K562 (cell line): Measurements from ENCODE around the gene NLGN4X. TPM values are rescaled to one million over a fixed set of nuclear protein-coding genes. Genes with fewer than 3 reads are reported as not detected.

ENCODE experiments used
- ATAC-seq: fragments of 200-7000 bp; cut with Tn5 transposase; 3 replicates; pipeline ENCODE4 v1.9.1; 2020; ENCODE audit warnings: moderate library complexity
- BruUV-seq: library from RNA; stranded (reverse); fragments of 400-500 nt; replicated peaks from 2 replicates; lab custom pipeline; 2021; lab: Mats Ljungman, UMichigan
- CTCF ChIA-PET: fragments of 300-600 bp; formaldehyde crosslinking; extraction: SDS; loops from one replicate; lab custom pipeline; 2021; ENCODE audit warnings: low intra/inter-chr PET ratio; lab: Yijun Ruan, JAX
- POLR2A ChIA-PET: fragments of 300-600, 350-650 bp; sonication (Branson Sonifier 250); formaldehyde crosslinking; extraction: SDS; loops from one replicate; lab custom pipeline; 2021; ENCODE audit warnings: antibody characterized with exemption, inconsistent platforms; lab: Yijun Ruan, JAX
- DNase-seq, 4 experiments: peaks; one replicate each; pipeline versions ENCODE4 v3.0.0 to v3.0.0-alpha.2; 2011 to 2018; ENCODE audit warnings: low spot score in 3 of 4, mixed read lengths in 3 of 4; ENCODE audit errors: extremely low read depth in 1 of 4
- FAIRE-seq: peaks from 2 replicates; lab custom pipeline; 2011; peaks lifted over from hg19 to GRCh38; lab: Jason Lieb, UNC
- H2AFZ ChIP-seq: 2 replicates; pipeline ENCODE4 v1.6.0; 2011; ENCODE audit warnings: low read depth, low read length, control low read depth, inconsistent platforms
- H3K27ac ChIP-seq: fragments of 200-600 bp; 3 replicates; pipeline ENCODE4 v1.8.0; 2011; ENCODE audit warnings: low read depth, mild to moderate bottlenecking, control low read depth, inconsistent platforms, low read length, moderate library complexity, mixed read lengths; ENCODE audit errors: extremely low read depth
- H3K27me3 ChIP-seq, 2 experiments: fragments of 300-600 bp in 1 of 2; 2 replicates in 1 of 2; 3 replicates in 1 of 2; pipeline versions ENCODE4 v1.6.0 to v1.8.0; 2011; ENCODE audit warnings: inconsistent platforms in 2 of 2, low read length in 2 of 2, mild to moderate bottlenecking in 1 of 2, mixed read lengths in 1 of 2, moderate library complexity in 1 of 2; ENCODE audit not compliant: control insufficient read depth in 2 of 2, insufficient read depth in 2 of 2
- H3K36me3 ChIP-seq: fragments of 300-600 bp; 3 replicates; pipeline ENCODE4 v1.8.0; 2011; ENCODE audit warnings: mild to moderate bottlenecking, low read length, inconsistent platforms; ENCODE audit not compliant: control insufficient read depth, insufficient read depth
- H3K4me1 ChIP-seq, 2 experiments: fragments of 200-600 bp in 1 of 2; replicated peaks in 1 of 2; 2 replicates in 1 of 2; 3 replicates in 1 of 2; pipeline versions ENCODE4 v1.5.1 to v1.8.0; 2011; ENCODE audit warnings: inconsistent platforms in 2 of 2, low read length in 2 of 2, mild to moderate bottlenecking in 1 of 2, mixed read lengths in 1 of 2, moderate library complexity in 1 of 2; ENCODE audit not compliant: control insufficient read depth in 2 of 2, insufficient read depth in 2 of 2
- H3K4me2 ChIP-seq: 2 replicates; pipeline ENCODE4 v1.6.1; 2011; ENCODE audit warnings: low read length, control low read depth, inconsistent platforms, mixed read lengths; ENCODE audit not compliant: insufficient read depth
- H3K4me3 ChIP-seq: fragments of 200-600 bp; sonication (generic), shearing (Covaris generic); 2 replicates; pipeline ENCODE4 v1.5.1; 2016; ENCODE audit warnings: control low read depth, inconsistent platforms
- H3K79me2 ChIP-seq: fragments of 200-600 bp; 3 replicates; pipeline ENCODE4 v1.8.0; 2011; ENCODE audit warnings: low read length, inconsistent platforms; ENCODE audit not compliant: control insufficient read depth, insufficient read depth
- H3K9ac ChIP-seq, 2 experiments: 2 replicates each; pipeline versions ENCODE4 v1.6.0 to v1.6.1; 2011; ENCODE audit warnings: low read depth in 2 of 2, low read length in 2 of 2, control low read depth in 1 of 2, inconsistent platforms in 1 of 2, mild to moderate bottlenecking in 1 of 2, mixed read lengths in 1 of 2; ENCODE audit not compliant: insufficient read depth in 1 of 2
- H3K9me1 ChIP-seq: one replicate; pipeline ENCODE4 v1.6.0; 2011; ENCODE audit warnings: inconsistent platforms, mild to moderate bottlenecking, low read length, moderate library complexity; ENCODE audit not compliant: control insufficient read depth, insufficient read depth
- H3K9me3 ChIP-seq: replicated peaks from 2 replicates; pipeline ENCODE4 v1.5.1; 2011; ENCODE audit warnings: low read depth, low read length, inconsistent platforms; ENCODE audit not compliant: control insufficient read depth, insufficient read depth
- H4K20me1 ChIP-seq: replicated peaks from 2 replicates; pipeline ENCODE4 v1.6.1; 2011; ENCODE audit warnings: low read length, inconsistent platforms, mixed read lengths; ENCODE audit not compliant: control insufficient read depth, insufficient read depth
- REST ChIP-seq, 2 experiments: fragments of 450-650 bp; formaldehyde crosslinking in 1 of 2; IDR thresholded peaks; 2 replicates each; pipeline versions ENCODE4 v1.4.0 to v1.6.1; 2014 to 2020; ENCODE audit warnings: mild to moderate bottlenecking in 2 of 2, borderline replicate concordance in 1 of 2, low read depth in 1 of 2
- WGBS: fragments of 100-300 bp; shearing (Covaris generic); methylation state at CpG from one replicate; pipeline ENCODE4 v1.1.6; 2016; ENCODE audit warnings: low coverage, mixed read lengths; ENCODE audit not compliant: insufficient coverage; ENCODE audit errors: missing lambda C conversion rate; 5-methylcytosine and 5-hydroxymethylcytosine counted together
- in situ Hi-C: fragments of 300-500 bp; cut with MboI; formaldehyde crosslinking; loops from 4 replicates; pipeline ENCODE4 v1.15.0; 2018; ENCODE audit warnings: inconsistent platforms, mixed read lengths
- intact Hi-C: fragments of 100-400 bp; cut with micrococcal nuclease; formaldehyde crosslinking; loops from 2 replicates; pipeline ENCODE4 v1.14.2; 2022
- polyA plus RNA-seq, 8 experiments: library from polyadenylated mRNA; depleted of rRNA in 4 of 8; stranded (reverse) in 5 of 8; unstranded in 3 of 8; fragments of >200 nt; fragmentation: Nextera tagmentation in 2 of 8; fragmentation: Illumina TruSeq in 1 of 8; extraction: Ambion mirVana in 2 of 8; extraction: Trizol in 1 of 8; gene quantifications; 2 replicates each; pipeline versions ENCODE4 v1.2.1 to v1.2.3, GENCODE V29; 2011 to 2014; ENCODE audit warnings: inconsistent platforms in 1 of 8, missing spikeins in 1 of 8
- total RNA-seq, 7 experiments: library from RNA; depleted of rRNA in 6 of 7; stranded (reverse); fragments of >200 nt in 6 of 7; fragmentation: Illumina TruSeq in 2 of 7; extraction: Trizol in 2 of 7; gene quantifications; 2 replicates each; pipeline versions ENCODE4 v1.2.1 to v1.2.3, GENCODE V29; 2011 to 2021; ENCODE audit warnings: low replicate concordance in 1 of 7
- TF ChIP-seq, protein P1 (sequence below): fragments of 450-650 bp; IDR thresholded peaks from 2 replicates; pipeline ENCODE4 v1.6.1; 2016; ENCODE audit warnings: borderline replicate concordance

NLGN4X gene
- total and polyA plus RNA-seq, 9 of the 15 experiments (the other 6 are each of a cell fraction or from before 2014, with no cell fraction given), result 0.07 TPM; not detected in 8

DNA sequence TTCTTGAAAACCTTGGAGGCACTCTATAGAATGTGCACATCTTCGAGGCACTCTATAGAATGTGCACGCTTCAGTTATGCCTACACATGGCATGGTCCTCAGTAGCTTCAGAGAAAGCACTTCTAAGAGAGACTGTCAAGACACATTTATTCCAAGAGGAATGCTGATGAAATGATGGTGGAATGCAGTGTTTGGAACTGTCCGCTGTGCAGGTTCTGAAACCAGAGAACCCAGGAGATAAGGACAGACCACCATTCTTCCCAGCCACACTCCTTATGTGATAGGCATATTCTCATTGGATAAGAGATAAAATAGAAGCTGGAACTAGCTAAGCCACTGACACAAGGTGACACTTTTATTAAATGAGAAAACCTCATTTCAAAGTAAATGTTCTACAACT is 263.3 kb downstream of the NLGN4X start:
- H2AFZ ChIP-seq, result no peak overlapping the region
- DNase-seq, result no peak
- POLR2A ChIA-PET, result no interaction called here
- H3K4me3 ChIP-seq, result no peak overlapping the region
- H3K36me3 ChIP-seq, result no peaks in the 10 kb centered on the region
- H3K27me3 ChIP-seq, result no peaks in the 10 kb centered on the region
- FAIRE-seq, result no peak
- CTCF ChIA-PET, result no interaction called here
- H3K9me1 ChIP-seq, result no peaks in the 10 kb centered on the region
- no TSS peak for BruUV-seq
- TF ChIP-seq REST (IDR thresholded peaks at IDR 0.05; ENCODE audit: borderline replicate concordance) (no peak), REST (CRISPR knock-in tag; IDR thresholded peaks at IDR 0.05; ENCODE audit: low read depth) (no peak)
- TF ChIP-seq, protein P1, sequence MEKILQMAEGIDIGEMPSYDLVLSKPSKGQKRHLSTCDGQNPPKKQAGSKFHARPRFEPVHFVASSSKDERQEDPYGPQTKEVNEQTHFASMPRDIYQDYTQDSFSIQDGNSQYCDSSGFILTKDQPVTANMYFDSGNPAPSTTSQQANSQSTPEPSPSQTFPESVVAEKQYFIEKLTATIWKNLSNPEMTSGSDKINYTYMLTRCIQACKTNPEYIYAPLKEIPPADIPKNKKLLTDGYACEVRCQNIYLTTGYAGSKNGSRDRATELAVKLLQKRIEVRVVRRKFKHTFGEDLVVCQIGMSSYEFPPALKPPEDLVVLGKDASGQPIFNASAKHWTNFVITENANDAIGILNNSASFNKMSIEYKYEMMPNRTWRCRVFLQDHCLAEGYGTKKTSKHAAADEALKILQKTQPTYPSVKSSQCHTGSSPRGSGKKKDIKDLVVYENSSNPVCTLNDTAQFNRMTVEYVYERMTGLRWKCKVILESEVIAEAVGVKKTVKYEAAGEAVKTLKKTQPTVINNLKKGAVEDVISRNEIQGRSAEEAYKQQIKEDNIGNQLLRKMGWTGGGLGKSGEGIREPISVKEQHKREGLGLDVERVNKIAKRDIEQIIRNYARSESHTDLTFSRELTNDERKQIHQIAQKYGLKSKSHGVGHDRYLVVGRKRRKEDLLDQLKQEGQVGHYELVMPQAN, result no peak
- no peaks in the 10 kb centered on the region for H4K20me1 ChIP-seq
- H3K4me1 ChIP-seq, result no peaks in the 10 kb centered on the region
- H3K9me3 ChIP-seq, result no peaks in the 10 kb centered on the region
- no peak overlapping the region for H3K9ac ChIP-seq
- H3K27ac ChIP-seq, result no peak overlapping the region
- in situ Hi-C loops (no loop called here), intact Hi-C loops (no loop called here)
- no peaks in the 10 kb centered on the region for H3K79me2 ChIP-seq
- 0% methylated on average over 3 of the region's 3 CpGs for WGBS
- no peak for ATAC-seq
- H3K4me2 ChIP-seq, result no peak overlapping the region
